PC-9 (cell line): ENCODE data around the gene GPR68.

Experiments
- CTCF ChIP-seq: fragments of 200-600 bp; sonication (generic); conservative IDR thresholded peaks from 2 replicates; pipeline ENCODE4 v1.6.1; 2017; ENCODE audit warnings: mixed run types, antibody characterized with exemption, mild to moderate bottlenecking, moderate library complexity
- EZH2 ChIP-seq: fragments of 200-600 bp; sonication (generic); IDR thresholded peaks from 2 replicates; pipeline ENCODE4 v1.8.0; 2017; ENCODE audit warnings: antibody characterized with exemption, low read depth

GRCh38 chr14:91273273-91273884 lies 28.9 kb upstream of the GPR68 start:
- TF ChIP-seq CTCF (no peak), EZH2 (no peak)
